GM19023 (cell line): ENCODE data around the gene NELL1.

Experiments used
- ATAC-seq: cut with Tn5 transposase; IDR thresholded peaks from one replicate; pipeline ENCODE4 v1.9.1; 2021; ENCODE audit warnings: mild to moderate bottlenecking, moderate library complexity; ENCODE audit not compliant: unreplicated experiment

NELL1 gene

DNA sequence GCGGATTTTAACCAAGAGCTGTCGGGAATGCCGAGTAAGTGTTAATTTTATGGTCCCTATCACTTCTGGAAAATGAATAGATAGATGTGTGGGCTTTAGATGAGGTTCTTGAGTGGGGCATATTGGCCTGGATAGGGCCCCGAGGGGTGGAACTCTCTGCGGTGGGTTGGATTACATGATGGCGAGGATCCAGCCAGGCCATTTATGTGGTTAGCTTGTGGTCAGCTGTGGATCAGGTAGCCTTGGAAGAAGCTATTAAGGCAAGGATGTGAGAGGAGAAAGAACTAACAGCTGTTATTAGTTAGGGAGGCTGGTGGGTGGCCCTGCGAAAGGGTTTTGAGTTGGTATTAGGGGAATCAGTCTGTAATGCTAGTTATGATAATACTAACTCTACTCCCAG, 268.4 kb downstream of the NELL1 start:
- no peak for ATAC-seq

DNA sequence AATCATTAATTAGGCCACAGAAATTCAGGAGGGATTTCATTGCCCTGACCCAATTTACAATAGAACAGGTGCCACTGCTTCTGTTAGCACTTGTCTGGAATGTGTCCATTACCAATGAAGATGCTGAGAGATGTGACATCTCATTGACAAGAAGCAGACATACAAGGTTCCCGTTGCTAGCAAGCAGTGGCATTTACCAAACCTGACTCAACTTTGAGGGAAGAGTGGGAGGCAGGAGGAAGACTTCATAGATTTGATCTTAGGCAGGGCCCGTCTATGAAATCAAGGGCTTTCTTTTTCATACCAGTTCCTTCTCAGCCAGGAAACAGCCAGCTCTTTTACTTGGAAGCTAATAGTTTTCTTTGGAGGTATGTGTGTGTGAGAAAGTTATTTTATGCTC, 280.2 kb downstream of the NELL1 start:
- no peak for ATAC-seq

DNA sequence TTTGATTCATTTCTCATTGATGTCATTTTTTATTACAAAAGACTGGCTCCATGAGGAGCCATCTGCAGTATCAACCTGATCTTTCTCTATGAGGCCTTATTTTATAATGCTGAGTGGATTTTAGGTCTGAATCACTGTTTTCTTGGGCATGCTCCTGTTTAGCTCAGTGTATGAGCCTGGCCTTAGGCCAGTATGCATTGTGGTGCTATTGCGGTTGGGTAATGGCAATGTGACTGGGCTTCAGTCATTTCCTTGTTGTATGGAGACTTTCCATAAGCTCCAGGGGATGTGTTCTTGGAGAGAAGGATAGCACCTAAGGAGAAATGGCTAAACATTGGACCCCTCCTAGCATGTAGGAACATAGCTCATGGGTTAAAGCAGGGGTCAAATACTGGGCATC, 293.2 kb downstream of the NELL1 start:
- ATAC-seq = no peak

- ATAC-seq = no peak
These were observed 294.2 kb downstream of the NELL1 start for GRCh38 chr11:20963596-20963995.

GRCh38 chr11:20964985-20965384, 295.6 kb downstream of the NELL1 start:
- ATAC-seq = no peak

- ATAC-seq = no peak
These were observed 297.1 kb downstream of the NELL1 start for GRCh38 chr11:20966489-20966888.

GRCh38 chr11:20973940-20974559, 304.7 kb downstream of the NELL1 start:
- no peak for ATAC-seq

- no peak for ATAC-seq
These were observed 311.4 kb downstream of the NELL1 start for GRCh38 chr11:20980736-20981135.

DNA sequence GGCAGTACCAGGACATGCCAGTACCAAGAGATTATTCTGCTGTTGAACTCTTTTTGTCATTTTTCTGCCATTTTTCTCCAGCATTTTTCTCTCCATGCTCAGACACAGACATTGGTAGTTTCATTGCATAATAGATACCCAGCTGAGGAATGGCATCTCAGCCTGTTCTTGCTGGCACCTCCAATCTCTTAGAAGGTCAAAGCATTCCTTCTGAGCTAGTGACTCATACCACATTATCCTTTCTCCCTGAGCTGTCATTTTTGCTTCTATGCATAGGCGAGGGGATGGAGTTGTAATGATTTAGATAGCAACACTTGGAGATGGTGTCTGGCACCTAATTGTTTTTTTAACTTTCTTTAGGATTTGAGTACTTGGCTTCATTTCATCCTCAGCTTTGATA, 321.1 kb downstream of the NELL1 start:
- ATAC-seq = no peak

GRCh38 chr11:20991471-20991870, 322.1 kb downstream of the NELL1 start:
- ATAC-seq = no peak

- no peak for ATAC-seq
These were observed 337.9 kb downstream of the NELL1 start for GRCh38 chr11:21007297-21007696.

- ATAC-seq = no peak
These were observed 348.9 kb downstream of the NELL1 start for GRCh38 chr11:21018248-21018647.

- ATAC-seq = no peak
These were observed 357.3 kb downstream of the NELL1 start for GRCh38 chr11:21026685-21027084.

GRCh38 chr11:21037850-21038249, 368.5 kb downstream of the NELL1 start:
- ATAC-seq = no peak

DNA sequence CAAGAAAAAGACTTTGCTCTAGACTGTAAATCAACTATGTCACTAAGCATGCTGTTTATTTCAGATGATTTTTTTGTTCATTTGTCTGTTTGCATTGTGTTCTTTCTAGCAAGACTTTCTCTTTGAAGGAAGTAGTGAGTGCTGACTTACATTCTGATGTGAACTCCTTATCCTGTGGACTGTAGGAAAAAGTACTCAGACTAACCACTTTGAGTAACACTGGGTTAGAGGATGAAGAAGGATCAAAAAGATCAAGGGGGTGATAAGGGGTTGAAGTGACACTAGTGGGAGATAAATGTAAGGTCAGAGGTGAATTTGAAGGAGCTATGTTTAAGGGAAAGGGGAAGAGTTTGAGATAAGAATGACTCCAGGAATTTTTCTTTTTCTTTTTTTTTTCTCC, 369.4 kb downstream of the NELL1 start:
- ATAC-seq = no peak

GRCh38 chr11:21040630-21041029, 371.2 kb downstream of the NELL1 start:
- ATAC-seq = no peak

DNA sequence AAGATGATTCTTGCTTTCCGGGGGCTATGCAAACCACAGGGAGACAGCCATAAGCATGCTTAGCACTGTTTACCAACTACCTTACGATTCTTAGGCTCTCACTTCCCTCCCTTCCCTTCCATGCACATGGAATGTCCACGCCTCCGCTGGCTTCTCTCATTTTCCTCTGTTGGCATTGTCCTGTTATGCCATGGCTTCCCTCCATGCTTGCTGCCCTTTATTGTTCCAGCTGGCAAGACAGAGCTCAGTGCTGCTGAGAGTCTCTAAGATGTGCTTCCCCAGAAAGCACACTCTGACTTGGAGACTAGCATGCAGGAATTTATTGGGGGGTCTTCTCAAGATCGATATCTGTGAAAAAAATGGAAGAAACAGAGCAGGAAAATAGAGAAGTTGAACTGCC, 379.2 kb downstream of the NELL1 start:
- no peak for ATAC-seq

- ATAC-seq = no peak
These were observed 384.1 kb downstream of the NELL1 start for GRCh38 chr11:21053466-21053865.

DNA sequence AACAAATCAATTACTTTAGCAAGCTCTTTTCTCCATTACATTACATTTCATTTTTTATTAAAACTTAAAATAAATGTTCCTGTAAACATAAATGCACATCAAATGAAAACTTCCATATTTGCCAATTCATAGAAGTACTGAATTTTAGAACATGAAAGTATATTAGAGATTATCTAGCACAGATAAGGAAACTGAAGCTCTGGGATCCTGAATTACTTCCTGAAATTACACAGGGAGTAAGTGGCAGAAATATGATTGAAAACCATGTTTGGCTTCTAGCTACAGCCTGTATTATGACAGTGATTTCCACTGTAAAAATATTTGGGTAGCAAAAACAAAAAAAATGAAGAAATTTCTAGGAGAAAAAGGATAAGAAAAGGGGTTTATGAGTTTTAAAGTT, 387.3 kb downstream of the NELL1 start:
- no peak for ATAC-seq

GRCh38 chr11:21059879-21060278, 390.5 kb downstream of the NELL1 start:
- no peak for ATAC-seq

DNA sequence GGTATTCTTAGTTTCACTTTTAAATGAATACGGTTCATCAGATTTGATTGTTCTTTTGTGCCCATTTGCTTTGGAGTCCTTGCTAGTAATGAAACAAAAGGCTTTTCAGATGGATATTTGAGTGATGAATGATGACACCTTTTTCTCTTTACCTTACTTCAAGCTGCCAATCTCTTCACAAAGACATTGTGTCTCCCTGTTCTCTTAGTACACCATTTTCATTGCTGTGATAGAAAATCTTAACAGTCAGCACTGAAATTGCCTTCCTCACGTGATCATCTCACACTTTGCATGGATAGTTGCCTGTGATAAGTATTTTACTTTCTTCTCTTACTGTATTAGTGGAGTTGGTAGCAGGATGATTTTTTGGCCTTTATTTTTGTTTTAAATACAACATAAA, 396.6 kb downstream of the NELL1 start:
- no peak for ATAC-seq

DNA sequence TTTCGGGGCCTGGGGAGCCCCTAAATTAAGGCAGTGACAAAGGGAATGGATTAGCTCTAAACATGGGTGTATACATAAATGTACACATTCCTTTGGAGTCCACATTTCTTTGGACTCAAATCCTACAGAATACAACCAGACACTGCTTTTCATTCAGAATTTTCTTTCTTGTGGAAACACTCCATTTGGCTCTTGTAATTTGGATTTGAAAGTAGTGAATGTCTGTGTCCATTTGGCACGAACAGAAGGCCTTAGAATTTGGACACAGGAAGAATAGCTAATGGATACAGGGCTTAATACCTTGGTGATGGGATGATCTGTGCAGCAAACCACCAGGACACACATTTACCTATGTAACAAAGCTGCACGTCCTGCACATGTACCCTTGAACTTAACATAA, 399.5 kb downstream of the NELL1 start:
- no peak for ATAC-seq

- ATAC-seq = no peak
These were observed 400.5 kb downstream of the NELL1 start for GRCh38 chr11:21069909-21070308.
